HepG2 (cell line): Measurements from ENCODE around the gene CCL8.

Experiments used
- DPF2 ChIP-seq: sonication (generic); formaldehyde crosslinking; IDR thresholded peaks from 2 replicates; pipeline ENCODE4 v1.4.0; 2020; ENCODE audit warnings: mild to moderate bottlenecking, low read depth, missing genetic modification reagents, borderline replicate concordance
- MTF1 ChIP-seq: sonication (generic); formaldehyde crosslinking; IDR thresholded peaks from 2 replicates; pipeline ENCODE4 v1.5.0; 2020; ENCODE audit warnings: missing genetic modification reagents
- ZFP1 ChIP-seq: IDR thresholded peaks from 2 replicates; pipeline ENCODE4 v1.6.1; 2016
- ZNF740 ChIP-seq: sonication (generic); formaldehyde crosslinking; IDR thresholded peaks from 2 replicates; pipeline ENCODE4 v1.4.0; 2020; ENCODE audit warnings: missing genetic modification reagents

- no peak for TF ChIP-seq ZFP1 (CRISPR knock-in tag)
- TF ChIP-seq MTF1 (CRISPR knock-in tag), result no peak
- no peak for TF ChIP-seq ZNF740 (CRISPR knock-in tag)
- TF ChIP-seq DPF2 (CRISPR knock-in tag), result no peak
Measured at GRCh38 chr17:34352191-34352590, 33.0 kb downstream of the CCL8 start.
